Calu3 (cell line): ENCODE results near the gene MCAM. TPM values are rescaled to one million over a fixed set of nuclear protein-coding genes. Genes with fewer than 3 reads are reported as not detected.

Experiments used
- BruUV-seq: library from RNA; stranded (reverse); fragments of 400-500 nt; replicated peaks from 2 replicates; lab custom pipeline; 2021; lab: Mats Ljungman, UMichigan
- CTCF ChIA-PET: fragments of 300-600 bp; sonication (Branson Sonifier 250); formaldehyde crosslinking; loops from one replicate; lab custom pipeline; 2022; ENCODE audit warnings: antibody characterized with exemption; lab: Charles Lee
- DNase-seq: peaks from one replicate; pipeline ENCODE4 v3.0.0; 2022
- H3K27ac Mint-ChIP-seq: one replicate; pipeline ENCODE4 v1.8.0; 2022; ENCODE audit warnings: mixed read lengths; ENCODE audit not compliant: unreplicated experiment
- H3K27me3 Mint-ChIP-seq: one replicate; pipeline ENCODE4 v1.8.0; 2022; ENCODE audit warnings: mixed read lengths; ENCODE audit not compliant: unreplicated experiment
- H3K36me3 Mint-ChIP-seq: one replicate; pipeline ENCODE4 v1.8.0; 2022; ENCODE audit warnings: mild to moderate bottlenecking, moderate library complexity, mixed read lengths; ENCODE audit not compliant: insufficient read depth, unreplicated experiment
- H3K4me1 Mint-ChIP-seq: one replicate; pipeline ENCODE4 v1.8.0; 2022; ENCODE audit warnings: mild to moderate bottlenecking, low read depth, mixed read lengths; ENCODE audit not compliant: unreplicated experiment
- H3K4me3 Mint-ChIP-seq: one replicate; pipeline ENCODE4 v1.8.0; 2022; ENCODE audit warnings: mild to moderate bottlenecking, low read depth, moderate library complexity, mixed read lengths; ENCODE audit not compliant: unreplicated experiment
- H3K9me3 Mint-ChIP-seq: one replicate; pipeline ENCODE4 v1.8.0; 2022; ENCODE audit warnings: low read depth, mixed read lengths; ENCODE audit not compliant: unreplicated experiment
- intact Hi-C: fragments of 100-400 bp; cut with micrococcal nuclease; formaldehyde crosslinking; loops from one replicate; pipeline ENCODE4 v1.10.0; 2022; ENCODE audit not compliant: unreplicated experiment
- total RNA-seq: library from RNA; stranded (reverse); gene quantifications from 2 replicates; pipeline ENCODE4 v1.2.3, GENCODE V29; 2022
- TF ChIP-seq, protein P1 (sequence below): fragments of 200-600 bp; IDR thresholded peaks from one replicate; pipeline ENCODE4 v1.8.0; 2022; ENCODE audit warnings: antibody characterized with exemption; ENCODE audit not compliant: unreplicated experiment

Gene MCAM
- total RNA-seq, 1 experiment from 2014 or later = 25.1 TPM

GRCh38 chr11:119298726-119299125, 18.2 kb downstream of the MCAM start:
- no TSS peak for BruUV-seq
- TF ChIP-seq, protein P1, sequence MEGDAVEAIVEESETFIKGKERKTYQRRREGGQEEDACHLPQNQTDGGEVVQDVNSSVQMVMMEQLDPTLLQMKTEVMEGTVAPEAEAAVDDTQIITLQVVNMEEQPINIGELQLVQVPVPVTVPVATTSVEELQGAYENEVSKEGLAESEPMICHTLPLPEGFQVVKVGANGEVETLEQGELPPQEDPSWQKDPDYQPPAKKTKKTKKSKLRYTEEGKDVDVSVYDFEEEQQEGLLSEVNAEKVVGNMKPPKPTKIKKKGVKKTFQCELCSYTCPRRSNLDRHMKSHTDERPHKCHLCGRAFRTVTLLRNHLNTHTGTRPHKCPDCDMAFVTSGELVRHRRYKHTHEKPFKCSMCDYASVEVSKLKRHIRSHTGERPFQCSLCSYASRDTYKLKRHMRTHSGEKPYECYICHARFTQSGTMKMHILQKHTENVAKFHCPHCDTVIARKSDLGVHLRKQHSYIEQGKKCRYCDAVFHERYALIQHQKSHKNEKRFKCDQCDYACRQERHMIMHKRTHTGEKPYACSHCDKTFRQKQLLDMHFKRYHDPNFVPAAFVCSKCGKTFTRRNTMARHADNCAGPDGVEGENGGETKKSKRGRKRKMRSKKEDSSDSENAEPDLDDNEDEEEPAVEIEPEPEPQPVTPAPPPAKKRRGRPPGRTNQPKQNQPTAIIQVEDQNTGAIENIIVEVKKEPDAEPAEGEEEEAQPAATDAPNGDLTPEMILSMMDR = no peak
- CTCF ChIA-PET = no interaction called here
- no peak overlapping the region for H3K4me3 Mint-ChIP-seq
- H3K9me3 Mint-ChIP-seq = no peaks in the 10 kb centered on the region
- H3K4me1 Mint-ChIP-seq = no peaks in the 10 kb centered on the region
- no peaks in the 10 kb centered on the region for H3K27me3 Mint-ChIP-seq
- no peak overlapping the region for H3K27ac Mint-ChIP-seq
- no peak for DNase-seq
- peaks cover 5% of the 10 kb centered on the region for H3K36me3 Mint-ChIP-seq
- intact Hi-C loops = no loop called here

DNA sequence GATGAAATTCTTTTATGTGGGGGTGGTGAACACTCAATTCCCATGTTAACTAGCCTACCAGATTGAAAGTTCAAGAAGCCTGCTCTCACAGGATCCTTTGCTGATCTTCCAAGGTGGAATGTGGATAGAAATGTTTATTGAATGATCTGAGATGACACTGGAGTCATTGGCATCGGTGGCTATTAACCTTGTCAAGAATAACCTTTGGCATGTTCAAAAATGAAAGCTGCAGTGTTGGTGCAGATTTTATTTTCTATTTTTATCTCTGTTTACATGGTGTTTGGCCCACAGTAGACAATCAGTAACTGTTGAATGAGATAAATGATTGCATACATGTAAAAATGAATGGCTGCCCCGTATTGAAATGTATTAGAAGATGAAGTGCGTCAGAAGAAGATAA, 19.0 kb downstream of the MCAM start:
- intact Hi-C loops = no loop called here

GRCh38 chr11:119295178-119295577, 21.8 kb downstream of the MCAM start:
- DNase-seq = no peak
- no TSS peak for BruUV-seq
- intact Hi-C loops = no loop called here
- TF ChIP-seq, protein P1 = no peak
- CTCF ChIA-PET = interaction anchor here (0.6 to 1.2 kb wide), 3 partner anchors 22 to 193 kb away, joined by 3 to 7 read pairs (median 6); no protein-coding TSS in a partner anchor
- Mint-ChIP-seq H3K27ac (no peak overlapping the region), H3K4me1 (no peaks in the 10 kb centered on the region), H3K36me3 (no peaks in the 10 kb centered on the region), H3K4me3 (no peak overlapping the region), H3K27me3 (no peaks in the 10 kb centered on the region), H3K9me3 (no peaks in the 10 kb centered on the region)

More for the DNA sequence above, 19.0 kb downstream of the MCAM start:
- CTCF ChIA-PET = no interaction called here
- TF ChIP-seq, protein P1 = no peak
- Mint-ChIP-seq H3K36me3 (peaks cover 5% of the 10 kb centered on the region), H3K4me1 (no peaks in the 10 kb centered on the region), H3K9me3 (no peaks in the 10 kb centered on the region), H3K27ac (no peak overlapping the region), H3K4me3 (no peak overlapping the region), H3K27me3 (no peaks in the 10 kb centered on the region)
- DNase-seq = no peak
- no TSS peak for BruUV-seq

- no TSS peak for BruUV-seq
- H3K4me3 Mint-ChIP-seq = no peak overlapping the region
- H3K36me3 Mint-ChIP-seq = no peaks in the 10 kb centered on the region
- no peak for DNase-seq
- CTCF ChIA-PET = no interaction called here
- intact Hi-C loops = no loop called here
- no peak overlapping the region for H3K27ac Mint-ChIP-seq
- TF ChIP-seq, protein P1 = no peak
- H3K9me3 Mint-ChIP-seq = no peaks in the 10 kb centered on the region
- no peaks in the 10 kb centered on the region for H3K4me1 Mint-ChIP-seq
- no peaks in the 10 kb centered on the region for H3K27me3 Mint-ChIP-seq
These were observed 23.5 kb downstream of the MCAM start for GRCh38 chr11:119293461-119293860.
